K562 (cell line): ENCODE measurements around the gene HYOU1. TPM values are rescaled to one million over a fixed set of nuclear protein-coding genes. Genes with fewer than 3 reads are reported as not detected.

Experiments used
- HMG20B ChIP-seq: fragments of 250-450 bp; sonication (Bioruptor Pico); IDR thresholded peaks from 2 replicates; pipeline ENCODE4 v1.5.0; 2021; ENCODE audit warnings: mild to moderate bottlenecking
- HNRNPUL1 ChIP-seq: fragments of 200-400 bp; formaldehyde crosslinking; IDR thresholded peaks from 2 replicates; pipeline ENCODE4 v1.6.1; 2017; ENCODE audit warnings: low read length
- MYBL2 ChIP-seq, 2 experiments: fragments of 450-650 bp in 1 of 2; sonication (generic) in 1 of 2; formaldehyde crosslinking in 1 of 2; IDR thresholded peaks; 2 replicates each; pipeline versions ENCODE4 v1.6.1 to v1.8.1; 2017 to 2022; ENCODE audit warnings: borderline replicate concordance in 1 of 2, inconsistent platforms in 1 of 2, low read depth in 1 of 2, mild to moderate bottlenecking in 1 of 2, missing genetic modification reagents in 1 of 2, moderate library complexity in 1 of 2
- NR2C2 ChIP-seq, 2 experiments: fragments of 200-800 bp in 1 of 2; sonication (Bioruptor generic) in 1 of 2; sonication (generic) in 1 of 2; formaldehyde crosslinking in 1 of 2; IDR thresholded peaks; 2 replicates each; pipeline versions ENCODE4 v1.6.1 to v1.8.0; 2016 to 2022; ENCODE audit warnings: mild to moderate bottlenecking in 1 of 2, missing compliant biosample characterization in 1 of 2, missing genetic modification characterization in 1 of 2, missing genetic modification reagents in 1 of 2
- POLR2AphosphoS2 ChIP-seq: IDR thresholded peaks from 2 replicates; pipeline ENCODE4 v1.6.1; 2012; ENCODE audit warnings: low read length, improper control_type of control experiment
- RBM15 ChIP-seq: fragments of 200-400 bp; formaldehyde crosslinking; IDR thresholded peaks from 2 replicates; pipeline ENCODE4 v1.6.1; 2018; ENCODE audit warnings: mild to moderate bottlenecking, low read length, moderate library complexity; ENCODE audit not compliant: insufficient read depth
- ZEB2 ChIP-seq: fragments of 450-650 bp; IDR thresholded peaks from 2 replicates; pipeline ENCODE4 v1.6.1; 2016
- ZNF174 ChIP-seq: fragments of 250-450 bp; sonication (Bioruptor Pico); IDR thresholded peaks from 2 replicates; pipeline ENCODE4 v1.4.0; 2020; ENCODE audit warnings: mild to moderate bottlenecking
- ZNF431 ChIP-seq: sonication (generic); formaldehyde crosslinking; IDR thresholded peaks from 2 replicates; pipeline ENCODE4 v1.8.0; 2022; ENCODE audit warnings: mild to moderate bottlenecking, missing genetic modification reagents
- ZNF75A ChIP-seq: fragments of 450-650 bp; formaldehyde crosslinking; IDR thresholded peaks from 2 replicates; pipeline ENCODE4 v1.4.0; 2020; ENCODE audit warnings: mild to moderate bottlenecking
- polyA plus RNA-seq, 8 experiments: library from polyadenylated mRNA; depleted of rRNA in 4 of 8; stranded (reverse) in 5 of 8; unstranded in 3 of 8; fragments of >200 nt; fragmentation: Nextera tagmentation in 2 of 8; fragmentation: Illumina TruSeq in 1 of 8; extraction: Ambion mirVana in 2 of 8; extraction: Trizol in 1 of 8; gene quantifications; 2 replicates each; pipeline versions ENCODE4 v1.2.1 to v1.2.3, GENCODE V29; 2011 to 2014; ENCODE audit warnings: inconsistent platforms in 1 of 8, missing spikeins in 1 of 8
- total RNA-seq, 7 experiments: library from RNA; depleted of rRNA in 6 of 7; stranded (reverse); fragments of >200 nt in 6 of 7; fragmentation: Illumina TruSeq in 2 of 7; extraction: Trizol in 2 of 7; gene quantifications; 2 replicates each; pipeline versions ENCODE4 v1.2.1 to v1.2.3, GENCODE V29; 2011 to 2021; ENCODE audit warnings: low replicate concordance in 1 of 7
- TF ChIP-seq, protein P1 (sequence below): fragments of 250-450 bp; sonication (Bioruptor Pico); IDR thresholded peaks from 2 replicates; pipeline ENCODE4 v1.4.0; 2020
- TF ChIP-seq, protein P2 (sequence below): IDR thresholded peaks from 2 replicates; pipeline ENCODE4 v1.6.1; 2012; ENCODE audit warnings: low read depth, low read length, improper control_type of control experiment, borderline replicate concordance
- TF ChIP-seq, protein P3 (sequence below): fragments of 250-450 bp; sonication (Bioruptor Pico); IDR thresholded peaks from 2 replicates; pipeline ENCODE4 v1.5.0; 2021
- TF ChIP-seq, protein P4 (sequence below): fragments of 450-650 bp; IDR thresholded peaks from 2 replicates; pipeline ENCODE4 v1.6.1; 2017; ENCODE audit warnings: mild to moderate bottlenecking, moderate library complexity
- TF ChIP-seq, protein P5 (sequence below): fragments of 450-650 bp; IDR thresholded peaks from 2 replicates; pipeline ENCODE4 v1.6.1; 2014; ENCODE audit warnings: low read depth, mild to moderate bottlenecking, moderate library complexity, borderline replicate concordance

HYOU1 gene
- total and polyA plus RNA-seq, 9 of the 15 experiments (the other 6 are each of a cell fraction or from before 2014, with no cell fraction given) = 19.5 to 197 (median 128) TPM

DNA sequence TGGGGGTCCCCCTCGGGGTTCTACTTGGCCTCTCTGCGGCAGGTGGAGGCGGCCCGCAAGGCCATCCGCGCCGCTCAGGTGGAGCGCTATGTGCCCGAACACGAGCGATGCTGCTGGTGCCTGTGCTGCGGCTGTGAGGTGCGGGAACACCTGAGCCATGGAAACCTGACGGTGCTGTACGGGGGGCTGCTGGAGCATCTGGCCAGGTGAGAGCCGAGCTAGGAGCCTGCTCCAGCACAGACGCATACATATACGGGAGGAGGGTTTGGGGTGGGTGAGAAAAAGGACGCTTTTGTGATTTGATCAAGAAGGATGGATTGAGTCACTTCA is 58.7 kb downstream of the HYOU1 start (continued):
- TF ChIP-seq, protein P1, sequence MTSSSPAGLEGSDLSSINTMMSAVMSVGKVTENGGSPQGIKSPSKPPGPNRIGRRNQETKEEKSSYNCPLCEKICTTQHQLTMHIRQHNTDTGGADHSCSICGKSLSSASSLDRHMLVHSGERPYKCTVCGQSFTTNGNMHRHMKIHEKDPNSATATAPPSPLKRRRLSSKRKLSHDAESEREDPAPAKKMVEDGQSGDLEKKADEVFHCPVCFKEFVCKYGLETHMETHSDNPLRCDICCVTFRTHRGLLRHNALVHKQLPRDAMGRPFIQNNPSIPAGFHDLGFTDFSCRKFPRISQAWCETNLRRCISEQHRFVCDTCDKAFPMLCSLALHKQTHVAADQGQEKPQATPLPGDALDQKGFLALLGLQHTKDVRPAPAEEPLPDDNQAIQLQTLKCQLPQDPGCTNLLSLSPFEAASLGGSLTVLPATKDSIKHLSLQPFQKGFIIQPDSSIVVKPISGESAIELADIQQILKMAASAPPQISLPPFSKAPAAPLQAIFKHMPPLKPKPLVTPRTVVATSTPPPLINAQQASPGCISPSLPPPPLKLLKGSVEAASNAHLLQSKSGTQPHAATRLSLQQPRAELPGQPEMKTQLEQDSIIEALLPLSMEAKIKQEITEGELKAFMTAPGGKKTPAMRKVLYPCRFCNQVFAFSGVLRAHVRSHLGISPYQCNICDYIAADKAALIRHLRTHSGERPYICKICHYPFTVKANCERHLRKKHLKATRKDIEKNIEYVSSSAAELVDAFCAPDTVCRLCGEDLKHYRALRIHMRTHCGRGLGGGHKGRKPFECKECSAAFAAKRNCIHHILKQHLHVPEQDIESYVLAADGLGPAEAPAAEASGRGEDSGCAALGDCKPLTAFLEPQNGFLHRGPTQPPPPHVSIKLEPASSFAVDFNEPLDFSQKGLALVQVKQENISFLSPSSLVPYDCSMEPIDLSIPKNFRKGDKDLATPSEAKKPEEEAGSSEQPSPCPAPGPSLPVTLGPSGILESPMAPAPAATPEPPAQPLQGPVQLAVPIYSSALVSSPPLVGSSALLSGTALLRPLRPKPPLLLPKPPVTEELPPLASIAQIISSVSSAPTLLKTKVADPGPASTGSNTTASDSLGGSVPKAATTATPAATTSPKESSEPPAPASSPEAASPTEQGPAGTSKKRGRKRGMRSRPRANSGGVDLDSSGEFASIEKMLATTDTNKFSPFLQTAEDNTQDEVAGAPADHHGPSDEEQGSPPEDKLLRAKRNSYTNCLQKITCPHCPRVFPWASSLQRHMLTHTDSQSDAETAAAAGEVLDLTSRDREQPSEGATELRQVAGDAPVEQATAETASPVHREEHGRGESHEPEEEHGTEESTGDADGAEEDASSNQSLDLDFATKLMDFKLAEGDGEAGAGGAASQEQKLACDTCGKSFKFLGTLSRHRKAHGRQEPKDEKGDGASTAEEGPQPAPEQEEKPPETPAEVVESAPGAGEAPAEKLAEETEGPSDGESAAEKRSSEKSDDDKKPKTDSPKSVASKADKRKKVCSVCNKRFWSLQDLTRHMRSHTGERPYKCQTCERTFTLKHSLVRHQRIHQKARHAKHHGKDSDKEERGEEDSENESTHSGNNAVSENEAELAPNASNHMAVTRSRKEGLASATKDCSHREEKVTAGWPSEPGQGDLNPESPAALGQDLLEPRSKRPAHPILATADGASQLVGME = no peak
- TF ChIP-seq, protein P2, sequence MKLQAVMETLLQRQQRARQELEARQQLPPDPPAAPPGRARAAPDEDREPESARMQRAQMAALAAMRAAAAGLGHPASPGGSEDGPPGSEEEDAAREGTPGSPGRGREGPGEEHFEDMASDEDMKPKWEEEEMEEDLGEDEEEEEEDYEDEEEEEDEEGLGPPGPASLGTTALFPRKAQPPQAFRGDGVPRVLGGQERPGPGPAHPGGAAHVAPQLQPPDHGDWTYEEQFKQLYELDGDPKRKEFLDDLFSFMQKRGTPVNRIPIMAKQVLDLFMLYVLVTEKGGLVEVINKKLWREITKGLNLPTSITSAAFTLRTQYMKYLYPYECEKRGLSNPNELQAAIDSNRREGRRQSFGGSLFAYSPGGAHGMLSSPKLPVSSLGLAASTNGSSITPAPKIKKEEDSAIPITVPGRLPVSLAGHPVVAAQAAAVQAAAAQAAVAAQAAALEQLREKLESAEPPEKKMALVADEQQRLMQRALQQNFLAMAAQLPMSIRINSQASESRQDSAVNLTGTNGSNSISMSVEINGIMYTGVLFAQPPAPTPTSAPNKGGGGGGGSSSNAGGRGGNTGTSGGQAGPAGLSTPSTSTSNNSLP = no peak
- TF ChIP-seq NR2C2 (CRISPR knock-in tag; IDR thresholded peaks at IDR 0.05) = no peak
- TF ChIP-seq NR2C2 (tag; IDR thresholded peaks at IDR 0.05) = peak; percentile 97; the same call in 1 of the 2 replicates
- TF ChIP-seq ZNF75A (CRISPR knock-in tag) = no peak
- TF ChIP-seq HNRNPUL1 = no peak
- TF ChIP-seq, protein P3, sequence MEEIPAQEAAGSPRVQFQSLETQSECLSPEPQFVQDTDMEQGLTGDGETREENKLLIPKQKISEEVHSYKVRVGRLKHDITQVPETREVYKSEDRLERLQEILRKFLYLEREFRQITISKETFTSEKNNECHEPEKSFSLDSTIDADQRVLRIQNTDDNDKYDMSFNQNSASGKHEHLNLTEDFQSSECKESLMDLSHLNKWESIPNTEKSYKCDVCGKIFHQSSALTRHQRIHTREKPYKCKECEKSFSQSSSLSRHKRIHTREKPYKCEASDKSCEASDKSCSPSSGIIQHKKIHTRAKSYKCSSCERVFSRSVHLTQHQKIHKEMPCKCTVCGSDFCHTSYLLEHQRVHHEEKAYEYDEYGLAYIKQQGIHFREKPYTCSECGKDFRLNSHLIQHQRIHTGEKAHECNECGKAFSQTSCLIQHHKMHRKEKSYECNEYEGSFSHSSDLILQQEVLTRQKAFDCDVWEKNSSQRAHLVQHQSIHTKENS (CRISPR knock-in tag) = no peak
- 0 out of 2 replicates have a peak, but pooled peaks have one; percentile 0 for TF ChIP-seq ZEB2
- TF ChIP-seq, protein P4, sequence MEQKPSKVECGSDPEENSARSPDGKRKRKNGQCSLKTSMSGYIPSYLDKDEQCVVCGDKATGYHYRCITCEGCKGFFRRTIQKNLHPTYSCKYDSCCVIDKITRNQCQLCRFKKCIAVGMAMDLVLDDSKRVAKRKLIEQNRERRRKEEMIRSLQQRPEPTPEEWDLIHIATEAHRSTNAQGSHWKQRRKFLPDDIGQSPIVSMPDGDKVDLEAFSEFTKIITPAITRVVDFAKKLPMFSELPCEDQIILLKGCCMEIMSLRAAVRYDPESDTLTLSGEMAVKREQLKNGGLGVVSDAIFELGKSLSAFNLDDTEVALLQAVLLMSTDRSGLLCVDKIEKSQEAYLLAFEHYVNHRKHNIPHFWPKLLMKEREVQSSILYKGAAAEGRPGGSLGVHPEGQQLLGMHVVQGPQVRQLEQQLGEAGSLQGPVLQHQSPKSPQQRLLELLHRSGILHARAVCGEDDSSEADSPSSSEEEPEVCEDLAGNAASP = no peak
- no peak for TF ChIP-seq POLR2AphosphoS2
- TF ChIP-seq, protein P5, sequence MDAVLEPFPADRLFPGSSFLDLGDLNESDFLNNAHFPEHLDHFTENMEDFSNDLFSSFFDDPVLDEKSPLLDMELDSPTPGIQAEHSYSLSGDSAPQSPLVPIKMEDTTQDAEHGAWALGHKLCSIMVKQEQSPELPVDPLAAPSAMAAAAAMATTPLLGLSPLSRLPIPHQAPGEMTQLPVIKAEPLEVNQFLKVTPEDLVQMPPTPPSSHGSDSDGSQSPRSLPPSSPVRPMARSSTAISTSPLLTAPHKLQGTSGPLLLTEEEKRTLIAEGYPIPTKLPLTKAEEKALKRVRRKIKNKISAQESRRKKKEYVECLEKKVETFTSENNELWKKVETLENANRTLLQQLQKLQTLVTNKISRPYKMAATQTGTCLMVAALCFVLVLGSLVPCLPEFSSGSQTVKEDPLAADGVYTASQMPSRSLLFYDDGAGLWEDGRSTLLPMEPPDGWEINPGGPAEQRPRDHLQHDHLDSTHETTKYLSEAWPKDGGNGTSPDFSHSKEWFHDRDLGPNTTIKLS = no peak
- no peak for TF ChIP-seq RBM15
- no peak for TF ChIP-seq MYBL2 (IDR thresholded peaks at IDR 0.05; ENCODE audit: low read depth)
- no peak for TF ChIP-seq MYBL2 (CRISPR knock-in tag; IDR thresholded peaks at IDR 0.05; ENCODE audit: borderline replicate concordance)
- no peak for TF ChIP-seq ZNF174 (CRISPR knock-in tag)
- TF ChIP-seq HMG20B (CRISPR knock-in tag) = no peak
- TF ChIP-seq ZNF431 (CRISPR knock-in tag) = 0 out of 2 replicates have a peak, but pooled peaks have one; percentile 2
